Retinal pigment epithelial cell (primary cell): ENCODE results near the gene PRKAA1.
"Not testable (repeated sequence)": the region's sequence is repeated elsewhere in the genome, so short reads cannot be mapped to it uniquely, and the experiment has no call there.

ENCODE experiments used
- DNase-seq: peaks from one replicate; pipeline ENCODE4 v3.0.0-alpha.2; 2010; ENCODE audit warnings: low read depth
- H3K4me3 ChIP-seq: 2 replicates; pipeline ENCODE4 v1.5.1; 2011; ENCODE audit warnings: mild to moderate bottlenecking, low read length, control low read depth, moderate library complexity
- CTCF ChIP-seq: conservative IDR thresholded peaks from 2 replicates; pipeline ENCODE4 v1.5.1; 2011; ENCODE audit warnings: low read depth, low read length, control low read depth, inconsistent platforms

Gene PRKAA1

GRCh38 chr5:40829748-40830533 is 31.8 kb upstream of the PRKAA1 start:
- no peak for DNase-seq
- no peak for TF ChIP-seq CTCF
- H3K4me3 ChIP-seq, result no peak overlapping the region

- DNase-seq, result no peak
- TF ChIP-seq CTCF, result no peak
These were observed 30.8 kb upstream of the PRKAA1 start for GRCh38 chr5:40828690-40829661.

GRCh38 chr5:40828021-40828631 is 30.0 kb upstream of the PRKAA1 start:
- TF ChIP-seq CTCF, result no peak
- DNase-seq, result no peak
- H3K4me3 ChIP-seq, result no peak overlapping the region

More at GRCh38 chr5:40828690-40829661, 30.8 kb upstream of the PRKAA1 start:
- H3K4me3 ChIP-seq, result no peak overlapping the region

GRCh38 chr5:40827188-40827977 is 29.2 kb upstream of the PRKAA1 start:
- no peak for TF ChIP-seq CTCF
- H3K4me3 ChIP-seq, result no peak overlapping the region
- DNase-seq, result no peak

GRCh38 chr5:40826489-40827187 is 28.5 kb upstream of the PRKAA1 start:
- TF ChIP-seq CTCF, result no peak
- H3K4me3 ChIP-seq, result no peak overlapping the region
- DNase-seq, result no peak

GRCh38 chr5:40825461-40826043 is 27.4 kb upstream of the PRKAA1 start:
- not testable (repeated sequence) for DNase-seq, H3K4me3 ChIP-seq
